GM12878 (cell line): Measurements from ENCODE around the gene ARID1A. TPM values are rescaled to one million over a fixed set of nuclear protein-coding genes. Genes with fewer than 3 reads are reported as not detected.

Experiments
- BRCA1 ChIP-seq: IDR thresholded peaks from 2 replicates; pipeline ENCODE4 v1.6.1; 2011; ENCODE audit warnings: low read depth, low read length, improper control_type of control experiment
- IRF4 ChIP-seq: IDR thresholded peaks from 2 replicates; pipeline ENCODE4 v1.6.1; 2011; ENCODE audit warnings: low read depth, low read length
- NR2C1 ChIP-seq: fragments of 450-650 bp; IDR thresholded peaks from 2 replicates; pipeline ENCODE4 v1.6.1; 2017; ENCODE audit warnings: antibody characterized with exemption, mild to moderate bottlenecking, moderate library complexity
- RUNX3 ChIP-seq: IDR thresholded peaks from 2 replicates; pipeline ENCODE4 v1.6.1; 2012; ENCODE audit warnings: low read length, inconsistent platforms
- SMARCA5 ChIP-seq: fragments of 450-650 bp; IDR thresholded peaks from 2 replicates; pipeline ENCODE4 v1.6.1; 2017; ENCODE audit warnings: mild to moderate bottlenecking
- SMC3 ChIP-seq: IDR thresholded peaks from 2 replicates; pipeline ENCODE4 v1.6.1; 2011; ENCODE audit warnings: low read length, improper control_type of control experiment, borderline replicate concordance
- polyA plus RNA-seq, 11 experiments: library from polyadenylated mRNA; depleted of rRNA in 4 of 11; unstranded in 6 of 11; stranded (reverse) in 5 of 11; fragments of >200 nt; fragmentation: Nextera tagmentation in 4 of 11; fragmentation: Illumina TruSeq in 1 of 11; extraction: Ambion mirVana in 4 of 11; extraction: Trizol in 1 of 11; gene quantifications; 1 replicate in 1 of 11; 2 replicates in 10 of 11; pipeline versions ENCODE4 v1.2.1 to v1.2.3, GENCODE V29; 2011 to 2016; ENCODE audit warnings: inconsistent platforms in 2 of 11, missing spikeins in 2 of 11, low read depth in 1 of 11
- total RNA-seq, 4 experiments: library from RNA; depleted of rRNA in 3 of 4; stranded (reverse); fragments of >200 nt in 3 of 4; fragmentation: Illumina TruSeq in 1 of 4; extraction: Trizol in 1 of 4; gene quantifications; 2 replicates each; pipeline versions ENCODE4 v1.2.1 to v1.2.3, GENCODE V29; 2013 to 2021
- TF ChIP-seq, protein P1 (sequence below): fragments of 150-350 bp; IDR thresholded peaks from 2 replicates; pipeline ENCODE4 v1.6.1; 2016; ENCODE audit warnings: low read depth, low read length
- TF ChIP-seq, protein P2 (sequence below): fragments of 450-650 bp; IDR thresholded peaks from 2 replicates; pipeline ENCODE4 v1.6.1; 2017; ENCODE audit warnings: borderline replicate concordance
- TF ChIP-seq, protein P3 (sequence below): fragments of 450-650 bp; IDR thresholded peaks from 2 replicates; pipeline ENCODE4 v1.6.1; 2014; ENCODE audit warnings: mild to moderate bottlenecking
- TF ChIP-seq, protein P4 (sequence below): IDR thresholded peaks from 2 replicates; pipeline ENCODE4 v1.6.1; 2012; ENCODE audit warnings: low read depth, low read length, improper control_type of control experiment
- TF ChIP-seq, protein P5 (sequence below): fragments of 450-650 bp; formaldehyde crosslinking; IDR thresholded peaks from 2 replicates; pipeline ENCODE4 v1.5.0; 2022; ENCODE audit warnings: mild to moderate bottlenecking, missing genetic modification characterization
- TF ChIP-seq, protein P6 (sequence below): fragments of 450-650 bp; formaldehyde crosslinking; IDR thresholded peaks from 2 replicates; pipeline ENCODE4 v1.4.0; 2020; ENCODE audit warnings: mild to moderate bottlenecking, moderate library complexity

ARID1A gene
- total and polyA plus RNA-seq, 10 of the 15 experiments (the other 5 are each of a cell fraction or from before 2014, with no cell fraction given), result 10.0 to 98.0 (median 23.5) TPM

DNA sequence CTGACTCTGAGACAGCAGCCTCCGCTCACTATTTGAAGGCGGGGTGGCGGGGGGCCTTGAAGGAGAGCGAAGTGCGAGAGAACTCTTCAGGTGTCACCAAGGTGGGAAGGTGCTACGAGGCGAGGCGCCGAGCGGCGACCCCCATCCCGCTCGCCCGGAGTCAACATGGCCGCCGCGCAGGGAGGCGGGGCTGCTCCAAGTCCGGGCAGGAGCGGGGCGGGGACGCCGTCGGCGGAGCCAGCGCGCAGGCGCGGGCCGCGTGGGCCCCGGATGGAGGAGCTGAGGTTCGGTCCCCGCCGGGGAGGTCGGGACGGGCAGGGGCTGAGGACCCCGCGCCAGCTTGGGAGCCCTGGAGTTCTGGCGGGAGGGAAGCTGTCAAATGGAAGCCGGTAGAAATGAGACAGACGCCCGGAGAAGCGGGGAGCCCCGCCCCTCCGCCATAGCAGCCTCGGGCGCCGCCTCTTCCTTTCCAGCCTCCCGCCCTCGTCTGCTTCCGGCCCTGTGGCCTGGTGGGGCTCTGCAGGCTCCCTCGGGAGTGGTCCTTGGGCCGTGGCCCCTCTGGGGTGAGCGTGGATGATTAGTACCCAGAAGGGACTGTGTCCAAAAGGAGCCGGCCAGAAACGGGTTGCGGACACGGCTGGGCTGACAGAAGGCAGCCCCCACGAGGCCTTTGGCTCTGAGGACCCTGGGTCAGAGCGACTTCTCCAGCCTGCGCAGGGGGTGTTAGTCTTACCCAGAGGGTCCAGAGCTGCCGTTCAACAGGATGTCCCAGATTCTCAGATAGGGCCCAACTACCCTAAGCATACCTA lies 92.1 kb downstream of the ARID1A start, which contains the start of gene PIGV (continued):
- TF ChIP-seq, protein P1, sequence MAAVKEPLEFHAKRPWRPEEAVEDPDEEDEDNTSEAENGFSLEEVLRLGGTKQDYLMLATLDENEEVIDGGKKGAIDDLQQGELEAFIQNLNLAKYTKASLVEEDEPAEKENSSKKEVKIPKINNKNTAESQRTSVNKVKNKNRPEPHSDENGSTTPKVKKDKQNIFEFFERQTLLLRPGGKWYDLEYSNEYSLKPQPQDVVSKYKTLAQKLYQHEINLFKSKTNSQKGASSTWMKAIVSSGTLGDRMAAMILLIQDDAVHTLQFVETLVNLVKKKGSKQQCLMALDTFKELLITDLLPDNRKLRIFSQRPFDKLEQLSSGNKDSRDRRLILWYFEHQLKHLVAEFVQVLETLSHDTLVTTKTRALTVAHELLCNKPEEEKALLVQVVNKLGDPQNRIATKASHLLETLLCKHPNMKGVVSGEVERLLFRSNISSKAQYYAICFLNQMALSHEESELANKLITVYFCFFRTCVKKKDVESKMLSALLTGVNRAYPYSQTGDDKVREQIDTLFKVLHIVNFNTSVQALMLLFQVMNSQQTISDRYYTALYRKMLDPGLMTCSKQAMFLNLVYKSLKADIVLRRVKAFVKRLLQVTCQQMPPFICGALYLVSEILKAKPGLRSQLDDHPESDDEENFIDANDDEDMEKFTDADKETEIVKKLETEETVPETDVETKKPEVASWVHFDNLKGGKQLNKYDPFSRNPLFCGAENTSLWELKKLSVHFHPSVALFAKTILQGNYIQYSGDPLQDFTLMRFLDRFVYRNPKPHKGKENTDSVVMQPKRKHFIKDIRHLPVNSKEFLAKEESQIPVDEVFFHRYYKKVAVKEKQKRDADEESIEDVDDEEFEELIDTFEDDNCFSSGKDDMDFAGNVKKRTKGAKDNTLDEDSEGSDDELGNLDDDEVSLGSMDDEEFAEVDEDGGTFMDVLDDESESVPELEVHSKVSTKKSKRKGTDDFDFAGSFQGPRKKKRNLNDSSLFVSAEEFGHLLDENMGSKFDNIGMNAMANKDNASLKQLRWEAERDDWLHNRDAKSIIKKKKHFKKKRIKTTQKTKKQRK, result no peak
- TF ChIP-seq, protein P2, sequence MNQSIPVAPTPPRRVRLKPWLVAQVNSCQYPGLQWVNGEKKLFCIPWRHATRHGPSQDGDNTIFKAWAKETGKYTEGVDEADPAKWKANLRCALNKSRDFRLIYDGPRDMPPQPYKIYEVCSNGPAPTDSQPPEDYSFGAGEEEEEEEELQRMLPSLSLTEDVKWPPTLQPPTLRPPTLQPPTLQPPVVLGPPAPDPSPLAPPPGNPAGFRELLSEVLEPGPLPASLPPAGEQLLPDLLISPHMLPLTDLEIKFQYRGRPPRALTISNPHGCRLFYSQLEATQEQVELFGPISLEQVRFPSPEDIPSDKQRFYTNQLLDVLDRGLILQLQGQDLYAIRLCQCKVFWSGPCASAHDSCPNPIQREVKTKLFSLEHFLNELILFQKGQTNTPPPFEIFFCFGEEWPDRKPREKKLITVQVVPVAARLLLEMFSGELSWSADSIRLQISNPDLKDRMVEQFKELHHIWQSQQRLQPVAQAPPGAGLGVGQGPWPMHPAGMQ, result no peak
- no peak for TF ChIP-seq RUNX3
- TF ChIP-seq, protein P3, sequence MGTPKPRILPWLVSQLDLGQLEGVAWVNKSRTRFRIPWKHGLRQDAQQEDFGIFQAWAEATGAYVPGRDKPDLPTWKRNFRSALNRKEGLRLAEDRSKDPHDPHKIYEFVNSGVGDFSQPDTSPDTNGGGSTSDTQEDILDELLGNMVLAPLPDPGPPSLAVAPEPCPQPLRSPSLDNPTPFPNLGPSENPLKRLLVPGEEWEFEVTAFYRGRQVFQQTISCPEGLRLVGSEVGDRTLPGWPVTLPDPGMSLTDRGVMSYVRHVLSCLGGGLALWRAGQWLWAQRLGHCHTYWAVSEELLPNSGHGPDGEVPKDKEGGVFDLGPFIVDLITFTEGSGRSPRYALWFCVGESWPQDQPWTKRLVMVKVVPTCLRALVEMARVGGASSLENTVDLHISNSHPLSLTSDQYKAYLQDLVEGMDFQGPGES, result no peak
- no peak for TF ChIP-seq BRCA1
- TF ChIP-seq, protein P4, sequence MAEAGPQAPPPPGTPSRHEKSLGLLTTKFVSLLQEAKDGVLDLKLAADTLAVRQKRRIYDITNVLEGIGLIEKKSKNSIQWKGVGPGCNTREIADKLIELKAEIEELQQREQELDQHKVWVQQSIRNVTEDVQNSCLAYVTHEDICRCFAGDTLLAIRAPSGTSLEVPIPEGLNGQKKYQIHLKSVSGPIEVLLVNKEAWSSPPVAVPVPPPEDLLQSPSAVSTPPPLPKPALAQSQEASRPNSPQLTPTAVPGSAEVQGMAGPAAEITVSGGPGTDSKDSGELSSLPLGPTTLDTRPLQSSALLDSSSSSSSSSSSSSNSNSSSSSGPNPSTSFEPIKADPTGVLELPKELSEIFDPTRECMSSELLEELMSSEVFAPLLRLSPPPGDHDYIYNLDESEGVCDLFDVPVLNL, result no peak
- no peak for TF ChIP-seq IRF4
- TF ChIP-seq SMARCA5, result peak; percentile 98
- peak; percentile 47; the same call in 1 of the 2 replicates for TF ChIP-seq NR2C1
- TF ChIP-seq, protein P5, sequence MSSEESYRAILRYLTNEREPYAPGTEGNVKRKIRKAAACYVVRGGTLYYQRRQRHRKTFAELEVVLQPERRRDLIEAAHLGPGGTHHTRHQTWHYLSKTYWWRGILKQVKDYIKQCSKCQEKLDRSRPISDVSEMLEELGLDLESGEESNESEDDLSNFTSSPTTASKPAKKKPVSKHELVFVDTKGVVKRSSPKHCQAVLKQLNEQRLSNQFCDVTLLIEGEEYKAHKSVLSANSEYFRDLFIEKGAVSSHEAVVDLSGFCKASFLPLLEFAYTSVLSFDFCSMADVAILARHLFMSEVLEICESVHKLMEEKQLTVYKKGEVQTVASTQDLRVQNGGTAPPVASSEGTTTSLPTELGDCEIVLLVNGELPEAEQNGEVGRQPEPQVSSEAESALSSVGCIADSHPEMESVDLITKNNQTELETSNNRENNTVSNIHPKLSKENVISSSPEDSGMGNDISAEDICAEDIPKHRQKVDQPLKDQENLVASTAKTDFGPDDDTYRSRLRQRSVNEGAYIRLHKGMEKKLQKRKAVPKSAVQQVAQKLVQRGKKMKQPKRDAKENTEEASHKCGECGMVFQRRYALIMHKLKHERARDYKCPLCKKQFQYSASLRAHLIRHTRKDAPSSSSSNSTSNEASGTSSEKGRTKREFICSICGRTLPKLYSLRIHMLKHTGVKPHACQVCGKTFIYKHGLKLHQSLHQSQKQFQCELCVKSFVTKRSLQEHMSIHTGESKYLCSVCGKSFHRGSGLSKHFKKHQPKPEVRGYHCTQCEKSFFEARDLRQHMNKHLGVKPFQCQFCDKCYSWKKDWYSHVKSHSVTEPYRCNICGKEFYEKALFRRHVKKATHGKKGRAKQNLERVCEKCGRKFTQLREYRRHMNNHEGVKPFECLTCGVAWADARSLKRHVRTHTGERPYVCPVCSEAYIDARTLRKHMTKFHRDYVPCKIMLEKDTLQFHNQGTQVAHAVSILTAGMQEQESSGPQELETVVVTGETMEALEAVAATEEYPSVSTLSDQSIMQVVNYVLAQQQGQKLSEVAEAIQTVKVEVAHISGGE (CRISPR knock-in tag), result no peak
- TF ChIP-seq SMC3, result no peak
- TF ChIP-seq, protein P6, sequence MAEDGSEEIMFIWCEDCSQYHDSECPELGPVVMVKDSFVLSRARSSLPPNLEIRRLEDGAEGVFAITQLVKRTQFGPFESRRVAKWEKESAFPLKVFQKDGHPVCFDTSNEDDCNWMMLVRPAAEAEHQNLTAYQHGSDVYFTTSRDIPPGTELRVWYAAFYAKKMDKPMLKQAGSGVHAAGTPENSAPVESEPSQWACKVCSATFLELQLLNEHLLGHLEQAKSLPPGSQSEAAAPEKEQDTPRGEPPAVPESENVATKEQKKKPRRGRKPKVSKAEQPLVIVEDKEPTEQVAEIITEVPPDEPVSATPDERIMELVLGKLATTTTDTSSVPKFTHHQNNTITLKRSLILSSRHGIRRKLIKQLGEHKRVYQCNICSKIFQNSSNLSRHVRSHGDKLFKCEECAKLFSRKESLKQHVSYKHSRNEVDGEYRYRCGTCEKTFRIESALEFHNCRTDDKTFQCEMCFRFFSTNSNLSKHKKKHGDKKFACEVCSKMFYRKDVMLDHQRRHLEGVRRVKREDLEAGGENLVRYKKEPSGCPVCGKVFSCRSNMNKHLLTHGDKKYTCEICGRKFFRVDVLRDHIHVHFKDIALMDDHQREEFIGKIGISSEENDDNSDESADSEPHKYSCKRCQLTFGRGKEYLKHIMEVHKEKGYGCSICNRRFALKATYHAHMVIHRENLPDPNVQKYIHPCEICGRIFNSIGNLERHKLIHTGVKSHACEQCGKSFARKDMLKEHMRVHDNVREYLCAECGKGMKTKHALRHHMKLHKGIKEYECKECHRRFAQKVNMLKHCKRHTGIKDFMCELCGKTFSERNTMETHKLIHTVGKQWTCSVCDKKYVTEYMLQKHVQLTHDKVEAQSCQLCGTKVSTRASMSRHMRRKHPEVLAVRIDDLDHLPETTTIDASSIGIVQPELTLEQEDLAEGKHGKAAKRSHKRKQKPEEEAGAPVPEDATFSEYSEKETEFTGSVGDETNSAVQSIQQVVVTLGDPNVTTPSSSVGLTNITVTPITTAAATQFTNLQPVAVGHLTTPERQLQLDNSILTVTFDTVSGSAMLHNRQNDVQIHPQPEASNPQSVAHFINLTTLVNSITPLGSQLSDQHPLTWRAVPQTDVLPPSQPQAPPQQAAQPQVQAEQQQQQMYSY (CRISPR knock-in tag), result no peak
